T1000 (cell line): Measurements from ENCODE around the gene ANXA5.
A peak's percentile ranks its signal among the peaks of the same experiment; 100 is the strongest.

Experiments used
- DNase-seq: peaks from one replicate; lab custom pipeline; 2025; ENCODE audit warnings: mixed read lengths; lab: John Stamatoyannopoulos, UW

The ANXA5 gene

GRCh38 chr4:121712001-121712651 lies 15.3 kb upstream of the ANXA5 start:
- DNase-seq = no peak

- DNase-seq = peak; percentile 95
Observed at GRCh38 chr4:121711263-121712000, 14.7 kb upstream of the ANXA5 start.

GRCh38 chr4:121709766-121710405 lies 13.1 kb upstream of the ANXA5 start:
- DNase-seq = no peak

DNA sequence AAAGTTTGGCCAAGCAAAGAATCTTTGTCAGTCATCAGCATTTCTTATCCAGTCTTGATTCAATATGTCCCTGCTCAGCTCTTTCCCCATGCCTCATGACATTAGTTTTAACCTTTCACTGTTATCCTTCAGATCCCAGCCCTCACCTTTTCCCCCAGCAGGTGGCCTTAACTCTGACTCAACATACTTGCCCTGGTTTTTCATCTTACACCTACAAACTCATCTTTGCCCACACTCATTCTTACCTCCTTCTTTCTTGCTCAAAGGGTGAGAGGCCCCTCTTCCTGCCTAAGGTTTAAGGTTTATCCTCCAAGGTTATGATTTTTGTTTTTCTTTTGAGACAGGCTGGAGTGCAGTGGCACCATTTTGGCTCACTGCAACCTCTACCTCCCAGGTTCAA lies 10.6 kb upstream of the ANXA5 start:
- DNase-seq = no peak

DNA sequence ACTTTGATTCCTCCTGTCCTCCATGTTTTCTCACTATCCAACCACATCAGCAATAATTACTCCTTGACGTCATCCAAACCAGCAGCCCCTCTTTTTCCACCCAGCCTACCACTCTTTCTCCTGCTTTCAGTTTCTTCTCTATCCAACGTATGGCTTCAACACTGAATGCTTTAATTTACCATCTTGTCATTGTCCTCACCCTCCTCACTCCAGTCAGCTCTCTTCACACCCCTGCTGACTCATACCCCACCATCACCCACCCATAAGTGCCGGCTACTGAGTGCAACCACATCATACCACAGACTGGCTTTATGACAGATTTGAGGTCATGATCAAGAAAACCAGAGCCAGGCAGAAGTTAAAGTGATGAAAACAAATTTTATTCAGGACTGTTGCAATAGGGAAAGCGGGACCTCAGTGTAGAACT lies 9.8 kb upstream of the ANXA5 start:
- no peak for DNase-seq

- DNase-seq = no peak
Observed at GRCh38 chr4:121705521-121705920, 8.7 kb upstream of the ANXA5 start.

- no peak for DNase-seq
Observed at GRCh38 chr4:121702136-121702535, 5.4 kb upstream of the ANXA5 start.

DNA sequence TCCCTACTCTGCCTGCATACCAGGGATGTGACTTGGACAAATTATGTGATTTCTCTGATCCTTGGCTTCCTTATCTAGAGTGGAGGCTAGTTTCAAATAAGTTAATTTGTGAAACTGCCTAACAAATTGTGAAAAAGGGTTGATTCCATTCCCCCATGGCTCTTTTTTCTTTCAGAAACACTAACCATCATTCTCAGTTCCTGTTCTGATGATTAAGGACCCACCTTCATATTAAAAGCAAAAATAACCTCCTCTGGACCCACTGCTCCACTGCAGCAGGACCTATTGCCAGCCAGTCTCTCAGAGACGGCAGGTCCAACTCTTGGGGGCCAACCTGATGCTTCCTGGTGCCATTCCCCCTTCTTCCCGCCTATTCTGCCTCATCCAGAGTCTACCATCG lies 4.5 kb upstream of the ANXA5 start:
- no peak for DNase-seq

DNA sequence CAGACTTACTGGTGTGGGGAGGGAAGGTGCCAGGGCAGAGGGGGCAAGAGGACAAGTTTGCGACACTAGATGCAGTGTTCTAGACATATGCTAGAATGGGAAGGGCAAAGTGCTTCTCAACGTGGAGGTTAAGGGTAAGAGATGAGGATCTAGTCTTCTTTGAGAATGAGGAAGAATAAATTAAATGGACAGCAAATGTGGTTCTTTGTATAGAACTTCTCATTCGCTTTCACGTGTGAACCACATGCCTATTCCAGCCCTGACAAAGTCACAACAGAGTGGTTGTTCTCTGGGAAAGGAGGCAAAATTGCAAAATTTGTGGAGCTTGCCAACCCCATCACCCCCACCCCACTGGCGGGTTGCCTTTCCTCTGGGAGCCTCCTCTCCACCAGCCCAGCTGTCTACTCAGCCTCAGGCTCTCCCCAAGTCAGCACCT lies 1.5 kb upstream of the ANXA5 start:
- no peak for DNase-seq

DNA sequence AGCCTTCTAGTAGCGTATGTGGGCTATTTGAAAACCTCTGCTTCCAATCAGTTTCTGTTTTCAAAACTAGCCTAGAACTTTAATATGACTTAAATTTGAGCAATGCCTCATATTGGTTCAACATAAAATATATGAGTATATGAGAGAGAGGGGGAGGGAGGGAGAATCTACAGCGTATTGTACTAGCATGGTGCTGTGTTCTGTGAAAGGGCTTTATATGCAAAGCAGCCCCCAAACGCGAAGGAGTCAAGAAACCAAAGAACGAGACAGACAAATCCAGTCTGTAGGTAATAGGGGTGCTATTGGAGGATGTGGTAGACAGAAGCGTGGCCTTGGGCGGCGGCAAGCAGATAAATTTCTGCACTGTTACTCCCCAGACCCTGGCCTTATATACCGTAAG lies 784 bp upstream of the ANXA5 start:
- no peak for DNase-seq

GRCh38 chr4:121696170-121696580 lies 605 bp downstream of the ANXA5 start:
- DNase-seq = peak; percentile 57

GRCh38 chr4:121693886-121694285 lies 2.9 kb downstream of the ANXA5 start:
- DNase-seq = no peak

- DNase-seq = no peak
Observed at GRCh38 chr4:121693450-121693849, 3.3 kb downstream of the ANXA5 start.

DNA sequence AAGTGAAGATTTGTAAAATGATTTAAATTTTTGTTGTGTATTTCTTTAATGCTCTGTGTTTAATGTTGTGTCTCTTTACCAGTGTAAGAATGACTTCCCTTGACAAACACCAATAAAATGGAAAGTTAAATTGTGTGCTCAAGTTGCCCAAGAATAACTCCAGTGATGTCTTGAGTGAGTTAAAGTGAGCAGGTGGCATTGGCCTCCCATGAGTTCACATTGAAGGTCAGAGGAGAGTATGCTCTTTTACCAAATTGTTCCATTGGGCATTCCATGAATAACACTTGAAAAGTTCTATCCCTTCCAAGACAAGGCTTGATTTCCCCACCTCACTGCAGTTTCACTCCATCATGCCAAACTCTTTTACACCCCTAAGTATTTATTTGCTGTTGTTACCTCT lies 4.5 kb downstream of the ANXA5 start:
- no peak for DNase-seq

DNA sequence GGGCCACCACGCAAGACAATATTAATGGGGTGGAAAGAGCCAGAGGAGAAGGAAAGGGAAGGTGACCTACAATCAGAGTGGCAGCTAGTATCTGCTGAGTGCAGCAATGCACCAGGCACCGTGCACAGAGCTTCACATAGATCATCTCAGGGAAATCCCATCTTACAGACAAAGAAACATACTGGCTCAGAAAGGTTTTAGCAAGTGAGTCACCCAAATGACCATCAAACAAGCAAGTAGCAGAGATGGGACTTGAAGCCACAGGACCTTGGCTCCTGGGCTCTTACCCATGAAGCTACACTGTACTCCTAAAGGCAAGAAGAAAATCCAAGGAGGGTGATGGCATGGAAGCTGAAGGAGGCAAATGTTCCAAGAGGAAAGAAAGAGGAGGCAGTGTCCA lies 6.8 kb downstream of the ANXA5 start:
- no peak for DNase-seq

DNA sequence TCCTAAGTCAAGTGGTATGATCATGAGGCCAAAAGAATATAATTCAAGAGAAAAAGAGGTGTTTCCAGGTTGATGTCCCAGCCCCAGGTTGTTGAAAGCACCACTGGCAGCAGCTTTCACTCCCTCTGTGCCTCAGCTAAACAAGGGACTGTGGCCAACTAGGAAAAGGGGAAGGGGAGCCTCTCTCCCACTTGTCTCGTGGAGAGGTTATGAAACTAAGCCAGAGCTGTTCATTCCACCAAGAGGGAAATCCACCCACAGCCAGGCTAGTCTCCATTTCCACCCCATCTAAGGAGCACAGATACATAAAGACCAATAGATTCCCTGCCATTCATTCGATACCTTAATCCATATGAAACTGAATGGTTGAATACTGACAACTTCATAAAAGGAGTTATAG lies 8.1 kb downstream of the ANXA5 start:
- DNase-seq = no peak

DNA sequence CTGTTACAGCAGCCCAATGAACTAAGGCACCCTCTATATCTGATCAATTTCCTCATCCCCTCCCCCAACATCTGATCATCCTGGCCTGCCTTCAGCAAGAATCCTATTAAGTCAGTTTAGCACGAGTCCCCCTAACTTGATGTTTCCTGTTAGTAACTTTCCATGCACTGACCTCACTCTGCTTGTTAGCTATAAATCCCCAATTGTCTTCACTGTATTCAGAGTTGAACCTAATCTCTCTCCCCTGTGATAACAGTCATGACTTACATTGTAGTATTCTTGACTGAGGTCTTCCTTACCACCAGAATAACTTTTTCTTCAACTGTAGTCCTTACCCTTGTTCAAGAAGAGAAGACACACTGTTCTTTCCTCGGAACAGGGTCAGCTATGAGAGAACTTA lies 8.5 kb downstream of the ANXA5 start:
- DNase-seq = no peak

DNA sequence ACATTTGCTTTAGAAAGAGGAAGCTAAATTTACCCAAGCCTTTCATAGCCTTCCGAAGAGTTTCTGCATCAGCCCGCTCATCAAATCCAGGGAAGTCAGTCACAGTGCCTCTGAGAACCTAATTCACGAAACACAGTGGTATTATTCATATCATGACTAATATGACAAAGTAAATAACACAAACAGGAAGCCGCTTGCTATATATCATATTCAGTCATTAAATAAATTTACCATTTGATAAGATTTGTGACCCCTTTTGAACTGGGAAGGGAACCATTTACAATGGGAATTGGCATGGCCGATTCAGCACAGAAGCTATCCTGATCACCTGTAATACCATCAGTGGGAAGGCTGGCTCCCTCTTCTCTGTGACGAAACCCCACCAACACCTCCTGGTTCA lies 10.5 kb downstream of the ANXA5 start:
- DNase-seq = no peak

DNA sequence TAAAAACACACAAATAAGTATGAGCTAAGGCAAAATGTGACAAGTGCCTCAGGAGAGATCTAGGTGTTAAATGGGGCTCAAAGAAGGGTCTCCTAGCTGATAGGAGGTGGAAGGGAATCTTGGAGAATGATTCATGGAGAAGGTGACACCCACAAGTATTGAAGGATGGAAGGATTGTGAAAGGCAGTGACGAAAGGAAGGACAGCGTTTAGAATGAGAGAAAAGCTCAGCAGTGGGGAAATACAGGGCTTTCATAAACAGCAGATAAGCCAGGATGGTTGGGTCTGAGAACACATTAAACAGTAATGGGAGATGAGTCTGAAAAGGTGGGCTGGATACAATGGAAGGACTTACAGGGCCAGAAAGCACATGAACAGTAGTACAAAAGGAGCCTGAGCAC lies 11.5 kb downstream of the ANXA5 start:
- DNase-seq = no peak

- DNase-seq = no peak
Observed at GRCh38 chr4:121684561-121684960, 12.2 kb downstream of the ANXA5 start.

DNA sequence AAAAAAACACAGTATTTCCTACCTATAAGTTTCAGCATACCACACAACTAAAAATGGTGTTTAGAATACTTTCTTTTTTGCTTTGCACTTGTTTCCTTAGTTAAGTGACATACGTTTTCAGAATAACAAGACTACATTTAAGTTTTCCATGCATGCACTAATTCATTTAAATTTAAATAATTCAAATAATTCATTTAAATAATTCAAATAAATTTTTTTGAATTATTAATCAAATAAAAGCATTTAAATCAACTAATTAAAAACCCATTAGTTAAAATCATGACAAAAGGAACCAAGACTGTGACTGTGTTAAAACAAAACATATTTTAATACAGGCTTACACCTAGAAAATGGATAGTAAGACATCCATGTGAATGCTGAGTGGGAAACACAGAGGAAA lies 12.8 kb downstream of the ANXA5 start:
- DNase-seq = no peak

DNA sequence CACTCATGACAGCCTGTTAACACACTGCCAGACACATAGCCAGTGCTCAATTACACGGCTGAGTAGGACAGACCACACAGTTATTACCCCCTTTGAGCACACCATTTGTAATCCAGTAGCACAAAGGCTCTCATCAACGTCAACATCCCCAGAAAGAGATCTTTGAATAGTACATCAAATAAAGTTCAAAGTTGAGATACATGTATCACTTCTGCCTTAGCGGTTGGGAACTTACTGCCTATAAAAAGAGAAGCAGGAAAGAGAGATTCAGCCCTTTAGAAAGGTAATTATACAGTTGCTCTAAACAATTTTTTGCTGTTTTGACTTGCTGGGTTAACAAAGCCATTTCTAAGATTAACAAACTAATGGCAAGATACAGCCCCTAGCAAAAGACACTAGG lies 16.2 kb downstream of the ANXA5 start:
- DNase-seq = no peak

- DNase-seq = no peak
Observed at GRCh38 chr4:121679951-121680350, 16.8 kb downstream of the ANXA5 start.
